Left renal pelvis (tissue), 4 donors: ENCODE measurements around the gene VARS1. TPM values are rescaled to one million over a fixed set of nuclear protein-coding genes. Genes with fewer than 3 reads are reported as not detected.
"Not testable (repeated sequence)": the region's sequence is repeated elsewhere in the genome, so short reads cannot be mapped to it uniquely, and the experiment has no call there.

Source experiments
- DNase-seq, 4 donors: peaks; one replicate each; pipeline ENCODE4 v3.0.0-alpha.2; 2013; ENCODE audit warnings: low read depth in 4 of 4, low spot score in 3 of 4
- polyA plus RNA-seq, 4 donors: library from polyadenylated mRNA; unstranded; fragments of 120-200 nt; gene quantifications; one replicate each; pipeline ENCODE4 v1.2.1, GENCODE V29; 2013; ENCODE audit not compliant: insufficient read length in 4 of 4

The VARS1 gene
- polyA plus RNA-seq, 4 donors: 42.7 to 67.9 (median 60.0) TPM

- no peak for DNase-seq
Observed at GRCh38 chr6:31794866-31795615, 511 bp downstream of the VARS1 start.

GRCh38 chr6:31794294-31794865 lies 1.2 kb downstream of the VARS1 start:
- DNase-seq: no peak

GRCh38 chr6:31793927-31794245 lies 1.7 kb downstream of the VARS1 start:
- DNase-seq: not testable (repeated sequence)

GRCh38 chr6:31792761-31793171 lies 2.8 kb downstream of the VARS1 start:
- DNase-seq: no peak

GRCh38 chr6:31792090-31792374 lies 3.5 kb downstream of the VARS1 start:
- no peak for DNase-seq

GRCh38 chr6:31791324-31792089 lies 4.0 kb downstream of the VARS1 start:
- DNase-seq: no peak

GRCh38 chr6:31785475-31785874 lies 10.1 kb downstream of the VARS1 start:
- no peak for DNase-seq

GRCh38 chr6:31784098-31784925 lies 11.2 kb downstream of the VARS1 start:
- DNase-seq: no peak

- DNase-seq: no peak
Observed at GRCh38 chr6:31782126-31782855, 13.3 kb downstream of the VARS1 start.

- DNase-seq: no peak
Observed at GRCh38 chr6:31781244-31782125, 14.1 kb downstream of the VARS1 start.

GRCh38 chr6:31780507-31781243 lies 14.9 kb downstream of the VARS1 start:
- DNase-seq: no peak

GRCh38 chr6:31779908-31780307 lies 15.6 kb downstream of the VARS1 start:
- no peak for DNase-seq

GRCh38 chr6:31778999-31779885 lies 16.3 kb downstream of the VARS1 start:
- DNase-seq: no peak

- DNase-seq: no peak
Observed at GRCh38 chr6:31778193-31778592, 17.4 kb downstream of the VARS1 start.

- DNase-seq: no peak
Observed at GRCh38 chr6:31777667-31778050, 17.9 kb downstream of the VARS1 start.

- peak; percentile 69 to 76 (median 75) for DNase-seq
Observed at GRCh38 chr6:31776989-31777666, 18.4 kb downstream of the VARS1 start, which contains the start of gene VWA7. Gene VWA7, minus strand, starts transcription at chr6:31777328. Its CDS starts 549 bp downstream, at chr6:31776779.

GRCh38 chr6:31776485-31776988 lies 19.0 kb downstream of the VARS1 start:
- DNase-seq: no peak
